HepG2 (cell line): ENCODE measurements around the gene RCC1. TPM values are rescaled to one million over a fixed set of nuclear protein-coding genes. Genes with fewer than 3 reads are reported as not detected.
A peak's percentile ranks its signal among the peaks of the same experiment; 100 is the strongest.

Experiments used
- ATF7-NPFF ChIP-seq: sonication (generic); formaldehyde crosslinking; IDR thresholded peaks from 2 replicates; pipeline ENCODE4 v1.8.1; 2023; ENCODE audit warnings: mild to moderate bottlenecking, low read depth, missing genetic modification reagents, moderate library complexity
- HDAC1 ChIP-seq: sonication (generic); formaldehyde crosslinking; IDR thresholded peaks from 2 replicates; pipeline ENCODE4 v1.5.1; 2020; ENCODE audit warnings: mild to moderate bottlenecking, missing genetic modification reagents
- HDAC2 ChIP-seq: sonication (generic); formaldehyde crosslinking; IDR thresholded peaks from 2 replicates; pipeline ENCODE4 v1.4.0; 2020; ENCODE audit warnings: missing genetic modification reagents
- HIC2 ChIP-seq: sonication (generic); formaldehyde crosslinking; IDR thresholded peaks from 2 replicates; pipeline ENCODE4 v1.9.0; 2022; ENCODE audit warnings: low read depth, missing genetic modification reagents
- HOXA5 ChIP-seq: sonication (generic); formaldehyde crosslinking; IDR thresholded peaks from 2 replicates; pipeline ENCODE4 v1.4.0; 2020; ENCODE audit warnings: missing genetic modification reagents
- IRF2 ChIP-seq: IDR thresholded peaks from 2 replicates; pipeline ENCODE4 v1.6.1; 2018; ENCODE audit warnings: missing genetic modification reagents, missing compliant biosample characterization
- PLSCR1 ChIP-seq: sonication (generic); formaldehyde crosslinking; IDR thresholded peaks from 2 replicates; pipeline ENCODE4 v1.5.0; 2020; ENCODE audit warnings: missing genetic modification reagents, mild to moderate bottlenecking, borderline replicate concordance
- RARA ChIP-seq: IDR thresholded peaks from 2 replicates; pipeline ENCODE4 v1.6.1; 2016; ENCODE audit warnings: missing genetic modification reagents, missing compliant biosample characterization
- REST ChIP-seq, 2 experiments: IDR thresholded peaks; 2 replicates each; pipeline ENCODE4 v1.6.1; 2011 to 2012; ENCODE audit warnings: low read length in 2 of 2, borderline replicate concordance in 1 of 2, low read depth in 1 of 2, mild to moderate bottlenecking in 1 of 2, moderate library complexity in 1 of 2
- SIN3A ChIP-seq: IDR thresholded peaks from 2 replicates; pipeline ENCODE4 v1.6.1; 2011; ENCODE audit warnings: low read depth, mild to moderate bottlenecking, control low read depth, low read length, borderline replicate concordance
- TBP ChIP-seq: sonication (generic); formaldehyde crosslinking; IDR thresholded peaks from 2 replicates; pipeline ENCODE4 v1.5.0; 2020; ENCODE audit warnings: missing genetic modification reagents
- TEAD3 ChIP-seq: optimal IDR thresholded peaks from 2 replicates; pipeline ENCODE3; 2016; ENCODE audit warnings: borderline replicate concordance
- THAP8 ChIP-seq: sonication (generic); formaldehyde crosslinking; IDR thresholded peaks from 2 replicates; pipeline ENCODE4 v1.5.1; 2020; ENCODE audit warnings: missing genetic modification reagents, mild to moderate bottlenecking, borderline replicate concordance
- TRIM24 ChIP-seq: sonication (generic); formaldehyde crosslinking; IDR thresholded peaks from 2 replicates; pipeline ENCODE4 v1.8.0; 2022; ENCODE audit warnings: mild to moderate bottlenecking, missing genetic modification reagents
- ZBTB7A ChIP-seq: sonication (generic); formaldehyde crosslinking; IDR thresholded peaks from 2 replicates; pipeline ENCODE4 v1.8.0; 2022; ENCODE audit warnings: mild to moderate bottlenecking, missing genetic modification reagents
- ZNF292 ChIP-seq: sonication (generic); formaldehyde crosslinking; IDR thresholded peaks from 2 replicates; pipeline ENCODE4 v1.8.1; 2022; ENCODE audit warnings: mild to moderate bottlenecking, low read depth, missing genetic modification reagents, borderline replicate concordance
- ZNF503 ChIP-seq: sonication (generic); formaldehyde crosslinking; IDR thresholded peaks from 2 replicates; pipeline ENCODE4 v1.4.0; 2020; ENCODE audit warnings: missing genetic modification reagents
- ZNF598 ChIP-seq: sonication (generic); formaldehyde crosslinking; IDR thresholded peaks from 2 replicates; pipeline ENCODE4 v1.5.1; 2020; ENCODE audit warnings: mild to moderate bottlenecking, missing genetic modification reagents, borderline replicate concordance
- ZSCAN29 ChIP-seq: sonication (generic); formaldehyde crosslinking; conservative IDR thresholded peaks from 2 replicates; pipeline ENCODE4 v1.4.0; 2020; ENCODE audit warnings: mild to moderate bottlenecking, missing genetic modification reagents
- polyA plus RNA-seq, 8 experiments: library from polyadenylated mRNA; depleted of rRNA in 3 of 8; stranded (reverse) in 7 of 8; unstranded in 1 of 8; fragments of >200 nt; fragmentation: Illumina TruSeq in 4 of 8; extraction: Trizol in 4 of 8; gene quantifications; 2 replicates each; pipeline versions ENCODE4 v1.2.1 to v1.2.3, GENCODE V29; 2011 to 2016; ENCODE audit warnings: low read depth in 4 of 8, missing spikeins in 1 of 8, mixed read lengths in 1 of 8; ENCODE audit not compliant: insufficient read depth in 1 of 8
- total RNA-seq, 5 experiments: library from RNA; depleted of rRNA; stranded (reverse); fragments of >200 nt; fragmentation: Illumina TruSeq; extraction: Trizol; gene quantifications; 2 replicates each; pipeline ENCODE4 v1.2.3, GENCODE V29; 2016; ENCODE audit warnings: low read depth in 1 of 5

The RCC1 gene
- total and polyA plus RNA-seq, 2 of the 13 experiments (the other 11 are each of a cell fraction or from before 2014, with no cell fraction given), result 47.2 to 80.8 TPM

GRCh38 chr1:28552758-28553663 lies 47.2 kb downstream of the RCC1 start, which contains the start of gene TRNAU1AP (continued):
- TF ChIP-seq ZNF503 (CRISPR knock-in tag), result peak; percentile 25; the same call in 1 of the 2 replicates
- TF ChIP-seq ZNF598 (CRISPR knock-in tag), result peak; percentile 79; the same call in 1 of the 2 replicates
- TF ChIP-seq ATF7-NPFF (CRISPR knock-in tag), result no peak
- TF ChIP-seq HDAC1 (CRISPR knock-in tag), result peak; percentile 81; the same call in 1 of the 2 replicates
- no peak; the same call in 1 of the 2 replicates for TF ChIP-seq RARA (CRISPR knock-in tag)
- no peak; the same call in 1 of the 2 replicates for TF ChIP-seq ZBTB7A (CRISPR knock-in tag)
- TF ChIP-seq HOXA5 (CRISPR knock-in tag), result no peak
- peak; percentile 40; the same call in 1 of the 2 replicates for TF ChIP-seq IRF2 (CRISPR knock-in tag)
- TF ChIP-seq SIN3A, result peak; percentile 64; the same call in 1 of the 2 replicates
- no peak for TF ChIP-seq HIC2 (CRISPR knock-in tag)
- TF ChIP-seq ZSCAN29, result no peak
- peak; percentile 66; the same call in 1 of the 2 replicates for TF ChIP-seq THAP8
- TF ChIP-seq REST (IDR thresholded peaks at IDR 0.05; ENCODE audit: borderline replicate concordance in 1 of 2, low read depth in 1 of 2, low read length in 2 of 2), result no peak
- TF ChIP-seq PLSCR1 (CRISPR knock-in tag), result no peak
- TF ChIP-seq TBP (CRISPR knock-in tag), result no peak
- no peak for TF ChIP-seq HDAC2 (CRISPR knock-in tag)
- no peak for TF ChIP-seq ZNF292 (CRISPR knock-in tag)
- TF ChIP-seq TRIM24 (CRISPR knock-in tag), result no peak
- peak; percentile 90 for TF ChIP-seq TEAD3 (CRISPR knock-in tag)
